ENCODE measurements around the gene CD47.

CD47 gene

DNA sequence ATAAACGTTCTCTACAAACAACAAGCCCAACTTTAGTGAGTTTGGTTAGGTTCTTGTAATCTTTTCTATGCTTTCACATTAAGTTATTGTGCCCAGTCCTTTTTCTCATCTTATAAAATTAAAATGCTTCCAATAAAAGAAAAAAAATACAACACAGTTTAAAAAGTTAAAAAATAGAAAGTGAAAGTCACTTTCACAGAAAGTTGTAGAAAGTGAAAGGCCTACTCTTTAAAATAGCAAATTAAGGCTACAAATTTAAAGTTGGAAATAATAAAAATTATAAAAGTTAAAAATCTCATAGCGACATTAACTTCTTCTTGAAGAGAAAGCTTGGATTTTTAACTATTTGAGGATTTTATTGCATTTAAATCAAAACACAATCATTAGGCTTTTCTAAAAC, 35.9 kb downstream of the CD47 start:
- TF ChIP-seq CTCF (IDR thresholded peaks at IDR 0.05; ENCODE audit: low read depth, low read length) = no peak
- DNase-seq (ENCODE audit: low read depth in 2 of 2) = no peak
- no peak overlapping the region for H3K4me3 ChIP-seq (replicated peaks in 1 of 2; ENCODE audit: low read depth in 2 of 2, low read length in 2 of 2)

- no peak overlapping the region for H3K4me3 ChIP-seq (replicated peaks in 1 of 2; ENCODE audit: low read depth in 2 of 2, low read length in 2 of 2)
- DNase-seq (ENCODE audit: low read depth in 2 of 2) = no peak
- no peak for TF ChIP-seq CTCF (IDR thresholded peaks at IDR 0.05; ENCODE audit: low read depth, low read length)
Measured at GRCh38 chr3:108053483-108053882, 37.3 kb downstream of the CD47 start.

DNA sequence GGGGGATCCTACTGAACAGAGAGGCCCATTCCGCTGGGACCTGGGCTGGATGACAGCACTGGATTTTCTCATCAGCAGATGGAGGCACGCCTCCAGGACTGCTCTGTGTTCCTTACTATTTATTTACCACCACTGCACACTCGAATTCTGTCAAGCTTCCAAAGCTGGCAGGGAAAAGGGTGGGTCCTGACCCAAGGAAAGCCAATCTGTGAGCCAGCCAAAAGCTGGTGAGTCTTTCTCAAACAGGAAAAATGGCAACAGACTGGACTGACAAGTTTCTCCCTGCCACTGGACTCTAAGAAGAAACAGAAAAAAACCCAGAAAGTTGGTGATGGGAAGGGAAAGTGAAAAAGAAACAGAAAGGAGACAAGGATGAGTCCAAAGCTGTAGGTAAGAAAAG, 37.8 kb downstream of the CD47 start:
- H3K4me3 ChIP-seq (replicated peaks in 1 of 2; ENCODE audit: low read depth in 2 of 2, low read length in 2 of 2) = no peak overlapping the region
- no peak for TF ChIP-seq CTCF (IDR thresholded peaks at IDR 0.05; ENCODE audit: low read depth, low read length)
- no peak for DNase-seq (ENCODE audit: low read depth in 2 of 2)

GRCh38 chr3:108051005-108051404, 39.8 kb downstream of the CD47 start:
- no peak for TF ChIP-seq CTCF (IDR thresholded peaks at IDR 0.05; ENCODE audit: low read depth, low read length)
- H3K4me3 ChIP-seq (replicated peaks in 1 of 2; ENCODE audit: low read depth in 2 of 2, low read length in 2 of 2) = no peak overlapping the region

GRCh38 chr3:108047987-108048386, 42.8 kb downstream of the CD47 start:
- DNase-seq (ENCODE audit: low read depth in 2 of 2) = no peak
- no peak for TF ChIP-seq CTCF (IDR thresholded peaks at IDR 0.05; ENCODE audit: low read depth, low read length)
- H3K4me3 ChIP-seq (replicated peaks in 1 of 2; ENCODE audit: low read depth in 2 of 2, low read length in 2 of 2) = no peak overlapping the region

More at GRCh38 chr3:108051005-108051404, 39.8 kb downstream of the CD47 start:
- peak in 1 of 2 donors; percentile 49 for DNase-seq (ENCODE audit: low read depth in 2 of 2)

GRCh38 chr3:108046247-108046646, 44.6 kb downstream of the CD47 start:
- H3K4me3 ChIP-seq (replicated peaks in 1 of 2; ENCODE audit: low read depth in 2 of 2, low read length in 2 of 2) = no peak overlapping the region
- TF ChIP-seq CTCF (IDR thresholded peaks at IDR 0.05; ENCODE audit: low read depth, low read length) = no peak
- no peak for DNase-seq (ENCODE audit: low read depth in 2 of 2)

DNA sequence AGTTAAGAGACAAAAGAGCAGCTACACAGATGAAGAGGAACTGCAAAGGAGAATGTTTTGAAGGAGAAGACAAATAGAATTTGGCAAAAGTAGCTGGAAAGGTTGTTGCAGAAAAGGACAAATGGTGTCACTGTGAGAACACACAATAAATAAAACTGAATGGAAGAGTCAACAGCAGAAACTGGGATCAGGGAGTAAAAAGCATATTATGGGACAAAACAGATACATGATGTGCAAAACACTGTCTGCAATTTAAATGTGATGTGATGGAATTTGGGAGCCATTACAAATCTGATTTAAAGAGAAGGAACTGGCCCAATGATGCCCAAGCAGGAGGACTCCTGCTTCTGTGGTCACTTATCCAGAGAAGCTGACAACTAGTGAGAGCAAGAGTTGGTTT, 46.1 kb downstream of the CD47 start:
- TF ChIP-seq CTCF (IDR thresholded peaks at IDR 0.05; ENCODE audit: low read depth, low read length) = no peak
- H3K4me3 ChIP-seq (replicated peaks in 1 of 2; ENCODE audit: low read depth in 2 of 2, low read length in 2 of 2) = no peak overlapping the region
- DNase-seq (ENCODE audit: low read depth in 2 of 2) = no peak

All from cardiac fibroblast (primary cell).